Transverse colon (tissue), 4 donors: ENCODE measurements around the gene BACH1. TPM values are rescaled to one million over a fixed set of nuclear protein-coding genes. Genes with fewer than 3 reads are reported as not detected.

Source experiments
- DNase-seq: peaks from one replicate; pipeline ENCODE4 v3.0.0-alpha.2; 2019
- H3K27ac ChIP-seq, 4 donors: fragments of 200-600 bp; sonication (generic); 2 replicates each; pipeline ENCODE4 v1.5.1; 2016 to 2018; ENCODE audit warnings: inconsistent platforms in 4 of 4
- H3K27me3 ChIP-seq: fragments of 200-600 bp; sonication (generic); 2 replicates; pipeline ENCODE4 v1.5.1; 2017; ENCODE audit warnings: inconsistent platforms
- H3K36me3 ChIP-seq, 4 donors: fragments of 200-600 bp; sonication (generic); 2 replicates each; pipeline ENCODE4 v1.5.1; 2017 to 2019; ENCODE audit warnings: inconsistent platforms in 4 of 4
- H3K4me1 ChIP-seq, 4 donors: fragments of 200-600 bp; sonication (generic); 2 replicates each; pipeline ENCODE4 v1.5.1; 2017 to 2020; ENCODE audit warnings: inconsistent platforms in 4 of 4
- H3K4me3 ChIP-seq, 4 donors: fragments of 200-600 bp; sonication (generic); 1 replicate in 1 of 4; 2 replicates in 3 of 4; pipeline versions ENCODE4 v1.5.1 to v1.6.1; 2017 to 2019; ENCODE audit warnings: inconsistent platforms in 4 of 4
- H3K9me3 ChIP-seq, 2 donors: fragments of 200-600 bp; sonication (generic); 2 replicates each; pipeline ENCODE4 v1.5.1; 2017 to 2019; ENCODE audit warnings: inconsistent platforms in 2 of 2
- CTCF ChIP-seq, 5 experiments: fragments of 200-600 bp in 3 of 5; fragments of 450-650 bp in 2 of 5; sonication (generic) in 3 of 5; IDR thresholded peaks; 1 replicate in 2 of 5; 2 replicates in 3 of 5; pipeline ENCODE4 v1.5.1; 2016 to 2017; ENCODE audit warnings: antibody characterized with exemption in 5 of 5, inconsistent platforms in 3 of 5, mild to moderate bottlenecking in 2 of 5, moderate library complexity in 1 of 5
- EP300 ChIP-seq: sonication (generic); formaldehyde crosslinking; IDR thresholded peaks from one replicate; pipeline ENCODE4 v1.6.1; 2017; ENCODE audit warnings: antibody characterized with exemption, low read depth
- POLR2A ChIP-seq: fragments of 450-650 bp; IDR thresholded peaks from one replicate; pipeline ENCODE4 v1.6.1; 2016; ENCODE audit warnings: antibody characterized with exemption, mild to moderate bottlenecking, moderate library complexity
- POLR2AphosphoS5 ChIP-seq, 3 donors: sonication (generic); formaldehyde crosslinking; IDR thresholded peaks; one replicate each; pipeline ENCODE4 v1.6.1; 2016; ENCODE audit warnings: antibody characterized with exemption in 3 of 3
- WGBS, 2 donors: methylation state at CpG; one replicate each; pipeline ENCODE4 v1.1.5; 2018; ENCODE audit warnings: low coverage in 1 of 2; 5-methylcytosine and 5-hydroxymethylcytosine counted together
- in situ Hi-C, 4 donors: fragments of 200-750 bp; cut with MboI; loops; one replicate each; pipeline versions ENCODE4 v1.15.0 to v1.15.1; 2017; ENCODE audit warnings: low sequenced_read_pairs in 3 of 4, low pct_ligation_motif_present in 1 of 4, low pct_unique_long_range_greater_than_20kb in 1 of 4
- intact Hi-C: fragments of 100-400 bp; cut with DNase I; formaldehyde crosslinking; loops from one replicate; pipeline ENCODE4 v1.15.1; 2023; ENCODE audit warnings: low total_unique reads
- total RNA-seq, 4 donors: library from RNA; depleted of rRNA; stranded (reverse); fragments of >200 nt; gene quantifications; one replicate each; pipeline ENCODE4 v1.1.0, GENCODE V29; 2016

The BACH1 gene
- total RNA-seq, 4 donors from 2014 or later = 31.8 to 92.1 (median 42.0) TPM

- H3K27me3 ChIP-seq = no peaks in the 10 kb centered on the region
- WGBS, 2 donors = 3 to 25% methylated on average over 1 of the region's 1 CpG
- no peak for DNase-seq
- H3K4me3 ChIP-seq = no peak overlapping the region
- peak overlapping the region; percentile 19 to 41 (median 30) for H3K27ac ChIP-seq
- no peaks in the 10 kb centered on the region for H3K36me3 ChIP-seq
- H3K9me3 ChIP-seq = no peaks in the 10 kb centered on the region
- in situ Hi-C loops = no loop called here
- peaks cover 18 to 83% (median 56%) of the 10 kb centered on the region in 4 donors for H3K4me1 ChIP-seq
- TF ChIP-seq CTCF (IDR thresholded peaks at IDR 0.05) (no peak), POLR2A (no peak), POLR2AphosphoS5 (IDR thresholded peaks at IDR 0.05) (no peak), EP300 (no peak)
- intact Hi-C loops = no loop called here
Measured at GRCh38 chr21:29305561-29305960, 6.8 kb downstream of the BACH1 start.

- Histone ChIP-seq H3K27ac (no peak overlapping the region), H3K4me1 (peaks cover 12 to 74% (median 43%) of the 10 kb centered on the region in 4 donors)
- TF ChIP-seq EP300 (no peak), POLR2AphosphoS5 (IDR thresholded peaks at IDR 0.05) (no peak), POLR2A (no peak), CTCF (IDR thresholded peaks at IDR 0.05) (no peak)
Measured at GRCh38 chr21:29306920-29307319, 8.2 kb downstream of the BACH1 start.

GRCh38 chr21:29307718-29308455, 9.2 kb downstream of the BACH1 start:
- Histone ChIP-seq H3K9me3 (no peaks in the 10 kb centered on the region), H3K27me3 (no peaks in the 10 kb centered on the region), H3K4me3 (no peak overlapping the region), H3K36me3 (no peaks in the 10 kb centered on the region), H3K27ac (no peak overlapping the region), H3K4me1 (peaks cover 6 to 65% (median 33%) of the 10 kb centered on the region in 4 donors)
- DNase-seq = no peak
- intact Hi-C loops = no loop called here
- in situ Hi-C loops = no loop called here
- no peak for TF ChIP-seq POLR2AphosphoS5 (IDR thresholded peaks at IDR 0.05)
- TF ChIP-seq EP300 = no peak
- no peak for TF ChIP-seq POLR2A
- TF ChIP-seq CTCF (IDR thresholded peaks at IDR 0.05) = no peak
- WGBS, 2 donors = 43 to 60% methylated on average over 3 of the region's 3 CpGs

More at GRCh38 chr21:29306920-29307319, 8.2 kb downstream of the BACH1 start:
- Histone ChIP-seq H3K36me3 (no peaks in the 10 kb centered on the region), H3K27me3 (no peaks in the 10 kb centered on the region), H3K4me3 (no peak overlapping the region), H3K9me3 (no peaks in the 10 kb centered on the region)
- WGBS, 2 donors = 52 to 66% methylated on average over 3 of the region's 3 CpGs
- DNase-seq = no peak
- in situ Hi-C loops = no loop called here
- intact Hi-C loops = no loop called here

- no peak for DNase-seq
- in situ Hi-C loops (no loop called here), intact Hi-C loops (no loop called here)
- no peaks in the 10 kb centered on the region for H3K27me3 ChIP-seq
- no peaks in the 10 kb centered on the region for H3K36me3 ChIP-seq
- WGBS, 2 donors = 72 to 75% methylated on average over 2 of the region's 2 CpGs
- no peaks in the 10 kb centered on the region for H3K9me3 ChIP-seq
- no peak overlapping the region for H3K4me3 ChIP-seq
- H3K27ac ChIP-seq = no peak overlapping the region
- no peak for TF ChIP-seq POLR2AphosphoS5 (IDR thresholded peaks at IDR 0.05)
- TF ChIP-seq EP300 = no peak
- no peak for TF ChIP-seq POLR2A
- peaks cover 6 to 61% (median 28%) of the 10 kb centered on the region in 4 donors for H3K4me1 ChIP-seq
Measured at GRCh38 chr21:29308456-29308783, 9.7 kb downstream of the BACH1 start.
